Colonic mucosa (tissue), 4 donors: Measurements from ENCODE around the gene DDR1. TPM values are rescaled to one million over a fixed set of nuclear protein-coding genes. Genes with fewer than 3 reads are reported as not detected.

Experiments used
- DNase-seq: peaks from one replicate; pipeline ENCODE4 v3.0.0-alpha.2; 2020
- H3K27ac ChIP-seq: fragments of 200-600 bp; one replicate; pipeline ENCODE4 v1.8.0; 2021
- H3K27me3 ChIP-seq: fragments of 200-600 bp; one replicate; pipeline ENCODE4 v1.8.0; 2021
- H3K36me3 ChIP-seq: fragments of 200-600 bp; one replicate; pipeline ENCODE4 v1.8.0; 2021
- H3K4me1 ChIP-seq: fragments of 200-600 bp; one replicate; pipeline ENCODE4 v1.8.0; 2021; ENCODE audit warnings: mild to moderate bottlenecking
- H3K4me3 ChIP-seq: fragments of 200-600 bp; one replicate; pipeline ENCODE4 v1.8.0; 2021
- H3K9ac ChIP-seq, 2 donors: one replicate each; pipeline ENCODE4 v1.7.0; 2013; ENCODE audit warnings: control low read depth in 2 of 2, low read depth in 2 of 2, low read length in 2 of 2
- H3K9me3 ChIP-seq: fragments of 200-600 bp; one replicate; pipeline ENCODE4 v1.8.0; 2021
- CTCF ChIP-seq: fragments of 200-600 bp; IDR thresholded peaks from one replicate; pipeline ENCODE4 v1.8.0; 2022; ENCODE audit warnings: antibody characterized with exemption, mild to moderate bottlenecking
- intact Hi-C: fragments of 100-400 bp; cut with DNase I; formaldehyde crosslinking; loops from one replicate; pipeline ENCODE4 v1.14.1; 2022
- total RNA-seq, 2 donors: library from RNA; stranded (reverse); fragmentation: NEBNext Ultra II Directional in 1 of 2; extraction: Animal tissue kit (Norgen Biotek cat#: 25700) in 1 of 2; gene quantifications; one replicate each; pipeline ENCODE4 v1.2.1, GENCODE V29; 2021
- donor health status: healthy.
- donor health status: DM: no; HTN: no; CAD: no.
- donor health status: DM: no; HTN: no; CAD: no.

DDR1 gene
- total RNA-seq, 2 donors from 2014 or later = 261 to 267 TPM

- Histone ChIP-seq H3K36me3 (no peaks in the 10 kb centered on the region), H3K4me3 (peak within 1 kb of the TSS; percentile 55), H3K4me1 (peaks cover 3% of the 10 kb centered on the region), H3K27ac (peak within 1 kb of the TSS; percentile 80), H3K9ac (peak within 1 kb of the TSS; percentile 76 to 93), H3K9me3 (no peaks in the 10 kb centered on the region), H3K27me3 (no peaks in the 10 kb centered on the region)
- no peak for TF ChIP-seq CTCF
- peak; percentile 94 for DNase-seq
- intact Hi-C loops = no loop called here
Measured at GRCh38 chr6:30914076-30914853, 29.9 kb downstream of the DDR1 start, which contains the start of gene VARS2. Gene VARS2, plus strand, starts transcription at chr6:30914238. Its CDS starts 599 bp downstream, at chr6:30914837.

GRCh38 chr6:30914854-30915590, 30.7 kb downstream of the DDR1 start:
- Histone ChIP-seq H3K4me1 (peaks cover 3% of the 10 kb centered on the region), H3K4me3 (peak overlapping the region; percentile 55), H3K27me3 (no peaks in the 10 kb centered on the region), H3K9ac (peak overlapping the region; percentile 76 to 93), H3K27ac (peak overlapping the region; percentile 80), H3K9me3 (no peaks in the 10 kb centered on the region), H3K36me3 (no peaks in the 10 kb centered on the region)
- DNase-seq = peak; percentile 28
- no peak for TF ChIP-seq CTCF
- intact Hi-C loops = loop anchor here (5.0 kb wide), 1 partner anchor 162 kb away; no protein-coding TSS in a partner anchor

- DNase-seq = peak; percentile 48
- Histone ChIP-seq H3K4me3 (no peak overlapping the region), H3K27me3 (no peaks in the 10 kb centered on the region), H3K9ac (peak overlapping the region in 1 of 2 donors; percentile 93), H3K4me1 (peaks cover 3% of the 10 kb centered on the region), H3K9me3 (no peaks in the 10 kb centered on the region), H3K36me3 (no peaks in the 10 kb centered on the region), H3K27ac (peak overlapping the region; percentile 80)
- peak; percentile 37 for TF ChIP-seq CTCF
- intact Hi-C loops = loop anchor here (5.0 kb wide), 1 partner anchor 162 kb away; no protein-coding TSS in a partner anchor
Measured at GRCh38 chr6:30915591-30915946, 31.2 kb downstream of the DDR1 start.

GRCh38 chr6:30917041-30917440, 32.7 kb downstream of the DDR1 start:
- Histone ChIP-seq H3K9me3 (no peaks in the 10 kb centered on the region), H3K4me3 (no peak overlapping the region), H3K27ac (no peak overlapping the region), H3K9ac (no peak overlapping the region), H3K27me3 (no peaks in the 10 kb centered on the region), H3K36me3 (peaks cover 5% of the 10 kb centered on the region), H3K4me1 (peaks cover 3% of the 10 kb centered on the region)
- no peak for TF ChIP-seq CTCF
- DNase-seq = no peak
- intact Hi-C loops = loop anchor here (5.0 kb wide), 1 partner anchor 160 kb away; no protein-coding TSS in a partner anchor

- DNase-seq = no peak
- intact Hi-C loops = loop anchor here (5.0 kb wide), 1 partner anchor 160 kb away; no protein-coding TSS in a partner anchor
- H3K27me3 ChIP-seq = no peaks in the 10 kb centered on the region
- peaks cover 5% of the 10 kb centered on the region for H3K36me3 ChIP-seq
- H3K4me1 ChIP-seq = peaks cover 3% of the 10 kb centered on the region
- no peak overlapping the region for H3K4me3 ChIP-seq
- no peak overlapping the region for H3K27ac ChIP-seq
- TF ChIP-seq CTCF = no peak
- no peaks in the 10 kb centered on the region for H3K9me3 ChIP-seq
- H3K9ac ChIP-seq = no peak overlapping the region
Measured at GRCh38 chr6:30917487-30917886, 33.2 kb downstream of the DDR1 start.
